GM12891 (cell line): ENCODE measurements around the gene MYL11. TPM values are rescaled to one million over a fixed set of nuclear protein-coding genes. Genes with fewer than 3 reads are reported as not detected.
A peak's percentile ranks its signal among the peaks of the same experiment; 100 is the strongest.
"Not testable (repeated sequence)": the region's sequence is repeated elsewhere in the genome, so short reads cannot be mapped to it uniquely, and the experiment has no call there.

ENCODE experiments used
- DNase-seq: peaks from one replicate; pipeline ENCODE4 v3.0.0; 2011; ENCODE audit warnings: low spot score; ENCODE audit not compliant: insufficient read length
- FAIRE-seq: peaks from 2 replicates; lab custom pipeline; 2011; peaks lifted over from hg19 to GRCh38; lab: Jason Lieb, UNC
- PAX5 ChIP-seq: IDR thresholded peaks from 2 replicates; pipeline ENCODE4 v1.6.1; 2011; ENCODE audit warnings: low read length, moderate library complexity, mild to moderate bottlenecking; ENCODE audit not compliant: insufficient read depth, severe bottlenecking
- POLR2A ChIP-seq: IDR thresholded peaks from 2 replicates; pipeline ENCODE4 v1.6.1; 2011; ENCODE audit warnings: low read depth, low read length, control low read depth
- POLR2AphosphoS5 ChIP-seq: IDR thresholded peaks from 2 replicates; pipeline ENCODE4 v1.6.1; 2011; ENCODE audit warnings: low read depth, low read length, control low read depth
- POU2F2 ChIP-seq: IDR thresholded peaks from 2 replicates; pipeline ENCODE4 v1.6.1; 2011; ENCODE audit warnings: low read depth, mild to moderate bottlenecking, control low read depth, low read length, moderate library complexity
- SPI1 ChIP-seq: IDR thresholded peaks from 2 replicates; pipeline ENCODE4 v1.6.1; 2011; ENCODE audit warnings: low read depth, low read length, control low read depth
- TAF1 ChIP-seq: IDR thresholded peaks from 2 replicates; pipeline ENCODE4 v1.6.1; 2011; ENCODE audit warnings: low read depth, low read length, control low read depth
- polyA plus RNA-seq: library from polyadenylated mRNA; unstranded; fragments of >200 nt; gene quantifications from one replicate; pipeline ENCODE4 v1.2.1, GENCODE V29; 2012; ENCODE audit warnings: low read depth, missing spikeins, inconsistent platforms; ENCODE audit not compliant: missing spikeins

MYL11 gene
- polyA plus RNA-seq, result 1.2 TPM

- no peak for TF ChIP-seq POLR2AphosphoS5
- no peak for TF ChIP-seq POLR2A
- TF ChIP-seq PAX5, result no peak
- no peak for TF ChIP-seq POU2F2
- TF ChIP-seq SPI1, result no peak
- TF ChIP-seq TAF1, result no peak
- FAIRE-seq (no peak), DNase-seq (no peak)
Observed at GRCh38 chr16:30374538-30374937, at the start of gene MYL11. Gene MYL11 (plus strand): TSS chr16:30374802. CDS start chr16:30374858, 56 bp downstream.

- peak; percentile 42 for TF ChIP-seq SPI1
- DNase-seq, FAIRE-seq: not testable (repeated sequence)
Observed at GRCh38 chr16:30334473-30334989, 40.1 kb upstream of the MYL11 start.

- peak; percentile 16 for FAIRE-seq
- peak; percentile 33 for TF ChIP-seq PAX5
- TF ChIP-seq POLR2A, result peak; percentile 48; the same call in 1 of the 2 replicates
- not testable (repeated sequence) for DNase-seq
Observed at GRCh38 chr16:30335028-30335597, 39.5 kb upstream of the MYL11 start.

- FAIRE-seq, result no peak
- TF ChIP-seq SPI1 (peak; percentile 23), POLR2A (no peak)
- no peak for DNase-seq
Observed at GRCh38 chr16:30335598-30336474, 38.8 kb upstream of the MYL11 start.

- DNase-seq, FAIRE-seq: not testable (repeated sequence)
Observed at GRCh38 chr16:30337964-30338357, 36.6 kb upstream of the MYL11 start.

GRCh38 chr16:30338715-30339114 is 35.9 kb upstream of the MYL11 start:
- not testable (repeated sequence) for FAIRE-seq, DNase-seq

GRCh38 chr16:30340621-30341020 is 34.0 kb upstream of the MYL11 start:
- DNase-seq (no peak), FAIRE-seq (no peak)
- TF ChIP-seq SPI1 (no peak), POU2F2 (no peak), TAF1 (no peak), PAX5 (no peak), POLR2AphosphoS5 (no peak), POLR2A (no peak)

- not testable (repeated sequence) for FAIRE-seq, DNase-seq
Observed at GRCh38 chr16:30341971-30342370, 32.6 kb upstream of the MYL11 start.

GRCh38 chr16:30342751-30343490 is 31.7 kb upstream of the MYL11 start:
- no peak for TF ChIP-seq POU2F2
- no peak for TF ChIP-seq POLR2A
- no peak for TF ChIP-seq SPI1
- no peak for TF ChIP-seq PAX5
- no peak for TF ChIP-seq TAF1
- no peak for TF ChIP-seq POLR2AphosphoS5
- FAIRE-seq (no peak), DNase-seq (no peak)

GRCh38 chr16:30343491-30343820 is 31.1 kb upstream of the MYL11 start:
- not testable (repeated sequence) for FAIRE-seq

GRCh38 chr16:30346286-30346685 is 28.3 kb upstream of the MYL11 start:
- DNase-seq, result no peak
- no peak for TF ChIP-seq POLR2AphosphoS5
- no peak for FAIRE-seq

More at GRCh38 chr16:30343491-30343820, 31.1 kb upstream of the MYL11 start:
- not testable (repeated sequence) for DNase-seq
